ENCODE results near the gene MOGAT1.
"Not testable (repeated sequence)": the region's sequence is repeated elsewhere in the genome, so short reads cannot be mapped to it uniquely, and the experiment has no call there.

The MOGAT1 gene

DNA sequence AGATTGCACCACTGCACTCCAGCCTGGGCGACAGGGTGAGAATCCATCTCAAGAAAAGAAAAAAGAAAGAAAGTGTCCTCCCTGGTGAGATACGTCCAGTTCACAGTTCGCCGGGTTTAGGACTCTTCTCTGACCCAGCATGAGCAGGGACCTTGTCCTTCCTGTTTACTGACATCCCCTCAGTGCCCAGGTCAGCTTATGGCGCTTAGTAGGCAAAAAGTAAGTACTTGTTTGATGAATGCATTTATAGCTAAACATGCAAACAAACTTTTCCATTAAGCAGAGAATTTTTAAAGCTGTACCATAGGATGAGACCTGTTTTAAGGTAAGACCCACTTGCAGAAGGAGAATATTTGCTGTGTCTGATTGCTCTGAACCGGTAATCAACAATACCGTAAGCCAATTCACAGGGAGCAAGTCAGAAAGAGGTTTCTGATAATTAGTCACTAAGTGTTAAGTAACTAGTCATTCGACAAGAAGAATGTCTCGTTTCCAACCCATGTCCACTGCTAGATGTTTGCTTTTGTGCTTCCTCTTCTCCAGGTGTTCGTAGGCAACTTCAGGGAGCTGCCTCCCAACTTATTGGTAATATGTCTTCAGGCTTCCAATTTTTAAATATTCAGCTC, 40.0 kb downstream of the MOGAT1 start:
- no peak for DNase-seq

DNA sequence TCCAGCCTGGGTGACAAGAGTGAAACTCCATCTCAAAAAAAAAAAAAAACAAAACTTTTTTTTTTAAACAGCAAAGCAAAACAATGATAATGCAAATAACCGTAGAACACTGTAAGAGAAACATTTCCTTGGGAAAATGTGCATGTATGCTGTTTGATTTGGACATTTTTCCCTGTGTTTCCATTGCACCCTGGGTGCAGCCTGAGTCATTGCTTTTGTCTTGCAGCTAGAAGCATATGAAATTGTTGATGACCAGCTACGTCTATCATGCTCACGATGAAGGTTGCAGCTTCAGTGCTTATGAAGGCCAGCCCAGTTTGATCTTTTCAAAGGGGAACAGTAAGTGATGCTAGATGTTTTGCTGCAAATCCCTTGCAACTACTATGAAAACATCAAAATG, 41.5 kb downstream of the MOGAT1 start:
- no peak for DNase-seq

DNA sequence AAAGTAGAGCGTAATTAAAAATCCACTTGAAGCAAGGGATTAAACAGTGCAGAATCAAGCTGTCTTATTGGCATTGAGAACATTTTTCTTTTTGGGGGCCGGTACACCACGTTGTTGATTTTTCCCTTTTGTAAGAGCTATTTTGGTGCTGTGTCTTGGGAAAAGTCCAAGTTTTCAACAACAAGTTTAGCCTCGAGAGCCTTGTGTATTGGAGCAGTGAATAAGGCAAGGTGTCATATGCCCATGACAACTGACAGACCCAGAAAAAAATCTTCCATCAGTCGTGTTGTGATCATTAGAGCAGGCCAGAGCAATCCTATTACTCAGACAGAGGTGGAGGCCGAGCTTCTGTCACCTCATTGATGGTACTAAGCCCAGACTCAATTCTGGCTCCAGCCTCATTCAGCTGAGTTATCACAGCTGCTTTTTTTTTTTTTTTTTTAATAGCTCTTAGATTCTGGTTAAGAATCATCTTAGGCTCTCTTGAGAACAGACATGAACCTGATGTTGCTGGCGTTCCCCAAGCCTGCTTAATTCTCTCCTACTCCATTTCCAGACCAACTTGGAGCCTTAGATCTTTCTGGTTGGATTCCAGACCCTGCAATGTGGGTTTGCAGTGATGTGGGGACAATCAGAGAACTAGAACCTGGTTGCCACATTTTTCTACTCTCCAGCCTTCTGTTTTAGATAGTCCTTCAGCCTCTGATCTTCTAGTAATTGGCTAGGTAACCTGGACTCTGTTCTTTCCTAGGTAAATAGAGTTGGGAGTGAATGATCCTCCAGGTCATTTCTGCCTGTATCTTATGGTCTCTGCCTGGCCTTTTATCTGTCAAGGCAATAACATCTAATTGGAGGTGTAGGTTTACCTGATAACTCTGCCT, 43.1 kb downstream of the MOGAT1 start:
- no peak for DNase-seq

DNA sequence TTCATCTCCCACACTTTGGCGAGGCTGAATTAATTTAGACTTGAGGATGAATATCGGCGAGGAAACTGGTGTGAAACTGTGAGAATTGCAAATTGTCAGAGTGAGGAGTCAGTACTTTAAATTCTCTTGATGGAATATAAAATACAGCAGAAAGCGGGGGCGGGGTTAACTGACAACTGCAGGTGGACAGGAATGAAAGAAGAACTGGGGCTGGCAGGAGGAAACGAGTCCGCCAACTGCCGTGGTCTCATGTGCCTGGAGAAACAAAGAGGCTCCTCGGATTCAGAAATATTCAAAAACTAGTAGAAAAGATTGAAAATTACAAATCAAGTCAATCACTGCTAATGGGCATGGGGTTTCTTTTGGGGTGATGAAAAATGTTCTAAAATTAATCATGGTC, 44.3 kb downstream of the MOGAT1 start:
- DNase-seq, result no peak

DNA sequence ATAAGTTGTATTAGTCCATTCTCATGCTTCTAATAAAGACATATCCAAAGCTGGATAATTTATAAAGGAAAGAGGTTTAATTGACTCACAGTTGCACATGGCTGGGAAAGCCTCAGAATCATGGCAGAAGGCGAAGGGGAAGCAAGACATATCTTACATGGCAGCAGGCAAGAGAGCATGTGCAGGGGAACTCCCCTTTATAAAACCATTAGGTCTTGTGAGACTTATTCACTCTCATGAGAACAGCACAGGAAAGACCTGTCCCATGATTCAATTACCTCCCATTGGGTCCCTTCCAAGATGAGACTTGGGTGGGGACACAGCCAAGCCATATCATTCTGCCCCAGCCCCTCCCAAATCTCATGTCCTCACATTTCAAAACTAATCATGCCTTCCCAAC, 48.3 kb downstream of the MOGAT1 start:
- not testable (repeated sequence) for DNase-seq

DNA sequence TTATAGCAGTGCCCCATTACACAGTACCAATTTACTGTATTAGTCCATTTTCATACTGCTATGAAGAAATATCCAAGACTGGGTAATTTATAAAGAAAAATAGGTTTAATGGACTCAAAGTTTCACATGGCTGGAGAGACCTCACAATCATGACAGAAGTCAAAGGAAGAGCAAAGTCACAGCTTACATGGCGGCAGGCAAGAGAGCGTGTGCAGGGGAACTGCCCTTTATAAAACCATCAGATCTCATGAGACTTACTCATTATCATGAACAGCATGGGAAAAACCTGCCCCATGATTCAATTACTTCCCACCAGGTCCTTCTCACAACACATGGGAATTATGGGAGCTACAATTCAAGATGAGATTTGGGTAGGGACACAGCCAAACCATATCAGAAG, 50.1 kb downstream of the MOGAT1 start:
- DNase-seq, result not testable (repeated sequence)

DNA sequence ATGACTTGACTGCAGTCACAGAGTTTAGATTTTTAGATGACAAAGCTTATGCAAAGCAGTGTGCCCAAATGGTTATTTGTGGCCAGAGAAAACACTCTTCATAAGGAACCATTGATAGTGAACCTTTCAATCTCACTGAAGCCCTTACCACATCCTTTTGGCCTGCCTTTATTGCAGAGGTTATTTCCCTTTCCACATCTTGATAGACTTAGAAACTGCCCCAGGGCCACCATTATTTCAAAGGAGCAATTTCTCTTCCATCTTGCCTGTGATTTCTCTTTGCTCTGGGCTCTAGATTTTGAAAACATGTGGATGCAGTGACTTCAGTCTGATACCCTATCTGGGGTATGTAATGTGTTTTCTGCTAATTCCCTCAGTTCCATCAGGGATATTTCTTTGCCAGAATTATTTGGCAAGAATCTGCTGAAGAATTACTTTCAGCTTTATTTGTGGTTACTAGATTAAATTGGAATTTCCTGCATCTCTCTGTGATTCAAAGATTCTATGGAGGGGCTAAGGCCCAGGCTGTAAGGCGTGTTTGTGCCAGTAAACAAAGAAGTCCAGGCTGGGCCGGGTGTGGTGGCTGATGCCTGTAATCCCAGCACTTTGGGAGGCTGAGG, 51.0 kb downstream of the MOGAT1 start:
- DNase-seq, result no peak

DNA sequence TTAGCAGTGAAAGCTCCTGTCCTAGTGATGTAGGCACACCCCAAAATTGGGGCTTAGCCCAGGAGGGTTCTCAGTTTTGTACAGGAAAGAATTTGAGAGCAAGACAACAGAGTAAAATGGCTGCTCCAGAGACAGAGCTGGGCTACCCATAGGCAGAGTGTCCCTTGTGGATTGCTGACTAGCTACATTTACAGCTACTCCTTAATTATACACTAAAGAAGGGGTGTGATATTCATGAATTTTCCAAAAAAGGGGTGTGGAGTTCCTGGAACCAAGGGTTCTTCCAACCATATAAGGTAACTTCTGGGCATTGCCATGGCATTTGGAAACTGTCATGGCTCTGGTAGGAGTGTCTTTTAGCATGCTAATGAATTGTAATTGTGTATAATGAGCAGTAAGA, 52.8 kb downstream of the MOGAT1 start:
- no peak for DNase-seq

DNA sequence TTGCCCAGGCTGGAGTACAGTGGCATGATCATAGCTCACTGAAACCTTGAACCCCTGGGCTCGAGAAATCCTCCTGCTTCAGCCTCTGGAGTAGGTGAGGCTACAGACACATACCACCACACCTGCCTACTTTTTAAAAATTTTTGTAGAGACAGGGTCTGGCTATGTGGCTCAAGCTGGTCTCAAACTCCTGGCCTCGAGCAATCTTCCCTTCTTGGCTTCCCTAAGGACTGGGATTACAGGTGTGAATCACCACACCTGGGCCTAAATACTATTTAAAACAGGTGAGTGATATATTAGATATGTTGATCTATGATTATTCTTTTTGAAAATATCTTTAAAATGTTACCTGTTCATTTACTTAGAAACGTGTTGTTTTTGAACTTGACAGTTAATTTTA, 57.2 kb downstream of the MOGAT1 start:
- DNase-seq, result no peak

DNA sequence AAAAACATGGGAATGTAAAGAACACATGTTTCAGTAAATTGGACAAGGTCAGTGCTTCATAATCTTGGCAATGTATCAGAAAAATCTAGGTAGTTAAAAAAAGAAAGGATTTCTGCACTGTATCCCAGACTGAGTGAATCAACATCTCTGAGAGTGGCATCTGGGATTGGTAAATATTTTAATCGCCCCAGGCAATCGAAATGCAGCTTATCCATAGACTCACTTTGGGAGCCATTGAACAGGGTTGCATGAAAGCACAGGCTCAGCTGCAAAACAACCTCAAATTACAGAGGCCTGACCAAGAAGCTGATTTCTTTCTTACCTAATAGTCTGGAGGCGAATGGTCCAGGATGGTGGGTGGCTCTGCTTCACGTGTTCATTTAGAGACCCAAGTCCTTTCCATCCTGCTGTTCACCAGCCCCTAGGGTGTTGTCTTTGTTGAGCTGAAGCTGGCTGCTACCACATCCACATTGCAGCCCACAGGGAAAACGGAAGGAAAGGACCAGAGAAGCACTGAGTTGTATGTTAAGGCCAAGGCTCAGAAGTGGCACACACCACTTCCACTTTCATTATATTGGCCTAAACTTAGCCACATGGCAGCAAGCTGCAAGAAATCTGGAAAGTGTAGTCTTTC, 59.0 kb downstream of the MOGAT1 start:
- DNase-seq, result no peak

DNA sequence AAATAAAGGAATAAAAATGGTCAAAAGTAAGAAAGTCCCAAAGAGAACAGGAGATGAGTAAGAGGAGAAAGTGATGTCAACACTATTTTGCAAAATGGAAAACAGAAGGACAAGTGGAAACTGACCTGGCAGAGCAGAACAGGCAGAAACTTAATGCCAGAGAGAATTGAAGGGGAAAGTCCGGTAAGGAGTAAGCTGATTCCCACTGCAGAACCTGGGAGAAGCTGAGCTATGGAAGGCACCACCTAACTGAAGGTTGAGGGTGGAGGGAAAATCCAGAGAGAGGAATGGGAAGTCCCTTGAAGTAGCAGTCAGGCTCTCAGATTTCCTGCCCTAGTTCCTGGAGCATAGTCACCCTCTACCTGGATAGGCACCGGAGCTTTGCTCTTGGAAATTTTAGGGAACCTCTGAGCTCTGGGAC, 59.8 kb downstream of the MOGAT1 start:
- no peak for DNase-seq

DNA sequence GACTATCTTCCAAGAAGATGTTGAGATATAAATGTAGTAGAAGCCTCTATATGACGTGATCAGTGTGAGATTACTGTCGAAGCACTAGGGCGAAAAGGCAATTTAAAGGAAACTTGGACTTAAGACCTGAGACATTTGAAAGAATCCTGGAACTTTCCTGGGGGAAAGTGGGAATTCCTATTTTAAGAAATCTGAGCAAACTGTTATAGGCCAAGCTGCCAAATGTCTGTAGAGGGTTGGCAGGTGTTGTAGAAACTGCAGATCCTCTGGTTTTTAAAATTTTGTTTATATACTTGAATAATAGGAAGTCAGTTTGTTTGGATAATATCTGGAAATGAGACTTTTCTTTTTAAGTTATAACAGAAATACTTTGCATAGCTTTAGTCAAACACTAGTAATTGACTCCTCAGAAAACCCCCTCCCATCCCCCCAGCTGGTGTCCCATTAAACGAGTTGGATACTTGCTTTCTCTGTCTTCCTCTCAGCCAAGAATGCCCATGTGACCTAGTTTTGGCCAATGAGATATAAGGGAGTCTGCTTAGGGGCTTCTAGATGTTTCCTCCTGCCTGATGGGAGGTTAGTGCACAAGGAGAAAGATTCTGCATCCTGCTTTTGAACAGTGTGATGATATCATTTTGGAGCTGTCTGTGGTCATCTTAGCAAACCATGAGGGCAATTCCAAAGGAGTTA, 61.2 kb downstream of the MOGAT1 start:
- DNase-seq, result no peak

DNA sequence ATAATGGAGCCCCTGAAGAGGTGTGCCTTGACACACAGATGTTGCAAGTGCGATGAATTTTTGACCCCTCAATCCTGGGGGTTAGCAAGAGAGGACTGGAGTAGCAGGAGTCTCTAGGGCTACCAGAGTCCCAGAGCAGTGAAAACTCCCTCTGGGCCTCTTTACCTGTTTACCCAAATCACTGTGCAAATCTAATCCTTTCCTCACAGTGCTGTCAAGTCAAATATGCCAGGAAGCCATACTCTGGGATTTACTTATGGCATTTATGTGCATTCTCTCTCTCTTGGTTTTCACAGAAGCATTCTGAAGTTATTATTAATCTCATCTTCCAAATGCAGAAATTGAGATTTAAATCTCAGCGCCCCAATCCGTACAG, 62.0 kb downstream of the MOGAT1 start:
- DNase-seq, result no peak

DNA sequence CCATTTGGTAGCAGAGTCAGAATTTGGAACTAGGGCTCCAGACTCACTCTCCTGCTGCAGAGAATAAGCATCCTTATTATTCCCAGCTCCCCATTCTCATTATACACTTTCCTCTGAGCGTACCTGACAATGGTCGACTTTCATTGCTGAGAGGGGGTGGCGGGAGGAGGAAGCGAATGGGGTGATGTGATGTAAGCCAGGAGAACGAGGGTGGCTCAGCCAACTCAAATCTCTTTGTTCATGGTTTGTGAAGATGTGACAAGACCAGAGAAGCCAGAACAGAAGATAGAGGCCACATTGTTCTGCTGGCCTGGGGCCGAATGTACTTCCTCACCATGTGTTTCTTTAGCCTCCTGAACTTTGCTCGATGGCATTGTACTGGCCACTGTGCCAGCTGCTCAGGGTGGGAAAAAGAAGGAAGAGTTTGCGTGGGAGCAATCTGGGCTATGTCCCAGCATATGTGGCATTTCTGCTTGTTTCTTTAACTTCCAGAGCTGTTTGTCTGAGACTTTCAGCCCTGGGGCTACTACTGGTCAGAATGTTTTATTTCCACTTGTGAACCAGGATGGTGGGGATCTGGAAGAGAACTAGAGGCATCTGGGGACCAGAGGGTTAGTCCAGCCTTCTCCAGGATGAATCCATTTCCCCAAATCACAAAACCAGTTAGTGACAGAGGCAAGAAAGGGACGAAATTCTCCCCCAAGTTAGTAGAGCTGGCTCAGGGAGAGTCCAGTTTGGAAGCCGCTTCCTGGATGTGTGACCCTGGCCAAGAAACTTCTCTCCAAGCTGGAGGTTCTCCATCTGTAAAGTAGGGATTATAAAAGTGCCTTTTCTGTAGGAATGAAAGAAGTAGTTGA, 62.6 kb downstream of the MOGAT1 start:
- DNase-seq, result no peak

DNA sequence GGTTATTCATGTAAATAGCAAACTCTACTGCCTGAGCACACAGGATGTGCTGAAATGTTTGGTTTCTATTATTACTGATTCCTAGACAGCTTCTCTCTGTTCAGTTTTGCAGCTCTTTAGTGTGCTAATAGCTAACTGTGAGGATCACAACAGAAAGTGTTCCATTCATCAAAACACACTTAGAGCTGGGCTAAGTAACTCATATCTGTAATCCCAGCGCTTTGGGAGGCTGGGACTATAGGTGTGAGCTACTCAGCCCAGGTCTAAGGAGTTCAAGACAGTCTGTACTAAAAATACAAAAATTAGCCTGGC, 63.2 kb downstream of the MOGAT1 start:
- DNase-seq, result no peak

DNA sequence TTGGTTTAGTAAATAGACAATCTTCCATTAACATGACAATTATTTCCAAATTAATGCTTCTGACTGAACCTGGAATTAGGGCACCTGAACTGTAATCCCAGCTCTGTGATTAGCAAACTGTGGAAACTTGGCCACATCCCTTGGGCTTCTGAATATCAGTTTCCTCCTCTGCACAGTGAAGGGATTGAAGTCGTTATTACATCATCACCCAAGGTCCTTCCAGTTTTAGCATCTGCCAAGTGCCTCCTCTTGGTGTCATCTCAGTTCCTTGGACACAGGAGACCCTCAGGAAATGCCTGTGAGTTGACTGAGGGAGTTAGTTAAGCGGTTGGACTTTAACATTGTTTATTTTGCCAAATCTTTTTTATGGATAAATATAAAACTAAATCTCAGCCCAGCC, 64.8 kb downstream of the MOGAT1 start:
- no peak for DNase-seq

DNA sequence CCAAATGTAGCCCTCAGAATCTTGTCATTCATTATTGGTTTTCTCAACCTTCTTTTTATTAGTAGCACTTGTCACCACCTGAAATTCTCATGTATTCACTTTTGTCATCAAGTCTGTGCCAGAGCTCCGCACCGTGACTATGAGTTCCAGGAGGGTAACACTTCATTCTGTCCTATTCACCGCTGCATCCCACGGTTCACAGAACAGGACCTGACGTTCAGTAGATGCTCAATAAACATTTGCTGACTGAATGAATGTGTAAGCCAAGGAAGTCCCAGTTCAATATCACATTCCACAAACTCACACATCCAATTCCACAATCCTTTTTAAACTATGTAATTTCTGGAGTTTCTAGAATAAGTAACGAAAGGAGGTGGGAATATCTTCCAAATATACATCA, 65.5 kb downstream of the MOGAT1 start:
- DNase-seq, result no peak

DNA sequence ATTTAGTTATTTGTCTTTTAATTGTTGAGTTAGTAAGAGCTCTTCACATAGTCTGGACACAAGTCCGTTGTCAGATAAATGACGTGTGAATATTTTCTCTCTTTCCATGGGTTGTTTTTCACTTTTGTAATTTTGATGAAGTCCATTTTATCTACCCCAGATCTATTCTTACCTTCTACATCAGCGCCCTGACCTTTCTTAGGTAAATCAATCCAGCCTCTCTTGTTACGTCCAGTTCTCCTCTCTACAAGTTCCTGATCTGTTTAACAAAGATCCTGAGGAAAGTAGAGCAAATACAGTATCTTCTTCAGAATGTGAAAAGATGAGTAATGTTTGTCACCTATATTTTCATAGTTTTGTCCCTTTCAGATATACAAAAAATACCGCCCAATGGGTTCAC, 66.9 kb downstream of the MOGAT1 start:
- no peak for DNase-seq

DNA sequence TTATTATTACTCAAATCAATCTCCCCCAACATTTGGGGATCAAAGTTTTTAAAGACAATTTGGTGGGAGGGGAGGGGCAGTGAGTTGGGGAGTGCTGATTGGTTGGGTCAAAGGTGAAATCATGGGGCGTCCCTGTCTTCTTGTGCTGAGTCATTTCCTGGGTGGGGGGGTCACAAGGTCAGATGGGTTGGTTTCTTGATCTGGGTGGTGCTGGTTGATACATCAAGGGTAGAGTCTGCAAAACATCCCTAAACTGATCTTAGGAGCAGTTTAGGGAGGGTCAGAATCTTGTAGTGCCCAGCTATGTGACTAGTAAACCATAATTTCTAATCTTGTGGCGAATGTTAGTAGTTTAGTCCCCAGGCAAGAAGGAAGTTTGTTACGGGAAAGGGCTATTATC, 67.4 kb downstream of the MOGAT1 start:
- DNase-seq, result no peak

DNA sequence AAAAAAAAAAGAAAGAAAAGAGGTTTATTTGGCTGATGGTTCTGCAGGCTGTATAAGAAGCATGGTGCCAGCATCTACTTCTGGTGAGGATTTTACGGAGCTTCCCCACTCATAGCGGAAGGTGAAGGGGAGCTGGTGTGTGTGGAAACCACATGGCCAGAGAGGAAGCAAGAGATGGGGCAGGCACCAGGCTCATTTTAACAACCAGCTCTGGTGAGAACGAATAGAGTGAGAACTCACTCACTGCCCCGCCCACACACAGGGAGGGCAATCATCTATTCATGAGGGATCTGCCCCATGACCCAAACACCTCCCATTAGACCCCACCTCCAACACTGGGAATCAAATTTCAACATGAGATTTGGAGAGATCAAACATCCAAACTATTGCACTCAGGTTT, 68.5 kb downstream of the MOGAT1 start:
- no peak for DNase-seq

DNA sequence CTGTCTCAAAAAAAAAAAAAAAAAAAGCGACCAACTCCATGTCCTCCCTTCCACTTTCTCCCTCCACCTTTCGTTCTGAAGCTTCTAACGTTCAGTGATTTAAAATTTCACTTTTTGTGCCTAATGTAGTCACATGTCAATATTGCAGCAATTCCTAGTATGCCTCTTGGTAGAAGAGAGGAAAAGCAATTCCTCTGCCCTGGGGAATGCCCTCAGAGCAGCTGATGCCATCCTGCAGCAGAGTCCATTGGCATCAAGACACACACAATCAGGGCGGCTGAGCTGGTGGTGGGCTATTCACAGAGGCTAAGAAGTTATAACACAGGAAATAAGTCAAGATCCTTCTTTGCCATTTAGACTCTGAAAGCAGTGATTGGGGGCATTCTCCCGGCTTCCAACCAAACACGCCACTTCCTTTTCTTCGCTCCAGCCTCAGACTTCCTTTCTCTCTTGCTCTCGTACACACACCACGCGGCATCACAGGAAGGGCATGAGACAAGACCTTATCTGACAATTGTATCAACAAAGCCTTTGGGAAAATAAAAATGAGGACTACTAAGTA, 71.9 kb downstream of the MOGAT1 start:
- DNase-seq, result no peak

All from DMS 273 treated with DMSO at 0.1 percent for 48 hours (cell line).